Endothelial cell of umbilical vein (primary cell): Measurements from ENCODE around the gene ZNF827. TPM values are rescaled to one million over a fixed set of nuclear protein-coding genes. Genes with fewer than 3 reads are reported as not detected.

Source experiments
- BruUV-seq: library from RNA; stranded (reverse); fragments of 400-500 nt; replicated peaks from 2 replicates; lab custom pipeline; 2021; lab: Mats Ljungman, UMichigan
- CTCF ChIA-PET: fragments of 300-600, 350-600 bp; sonication (Branson Sonifier 250); formaldehyde crosslinking; loops from one replicate; lab custom pipeline; 2021; ENCODE audit warnings: antibody characterized with exemption, inconsistent platforms; lab: Charles Lee
- POLR2A ChIA-PET: fragments of 300-600, 350-600 bp; sonication (Branson Sonifier 250); formaldehyde crosslinking; loops from one replicate; lab custom pipeline; 2021; ENCODE audit warnings: antibody characterized with exemption, inconsistent platforms; lab: Charles Lee
- DNase-seq: peaks from one replicate; pipeline ENCODE4 v3.0.0-alpha.2; 2011; ENCODE audit warnings: low read depth, low spot score
- FAIRE-seq: peaks from 2 replicates; lab custom pipeline; 2011; peaks lifted over from hg19 to GRCh38; lab: Jason Lieb, UNC
- H2AFZ ChIP-seq: 2 replicates; pipeline ENCODE4 v1.6.0; 2012; ENCODE audit warnings: low read depth, low read length, control low read depth, inconsistent platforms
- H3K27ac ChIP-seq: 2 replicates; pipeline ENCODE4 v1.5.1; 2011; ENCODE audit warnings: low read depth, mild to moderate bottlenecking, control low read depth, low read length, moderate library complexity; ENCODE audit not compliant: insufficient read depth
- H3K27me3 ChIP-seq, 2 experiments: 2 replicates each; pipeline versions ENCODE4 v1.6.0 to v1.6.1; 2011; ENCODE audit warnings: low read length in 2 of 2, mixed read lengths in 1 of 2; ENCODE audit not compliant: control insufficient read depth in 2 of 2, insufficient read depth in 2 of 2
- H3K36me3 ChIP-seq, 2 experiments: 2 replicates in 1 of 2; 3 replicates in 1 of 2; pipeline ENCODE4 v1.5.1; 2011; ENCODE audit warnings: low read length in 2 of 2, mild to moderate bottlenecking in 1 of 2, moderate library complexity in 1 of 2; ENCODE audit not compliant: control insufficient read depth in 2 of 2, insufficient read depth in 2 of 2; ENCODE audit errors: extremely low read depth in 1 of 2
- H3K4me1 ChIP-seq: 3 replicates; pipeline ENCODE4 v1.5.1; 2011; ENCODE audit warnings: mild to moderate bottlenecking, low read length; ENCODE audit not compliant: control insufficient read depth, insufficient read depth; ENCODE audit errors: extremely low read depth
- H3K4me2 ChIP-seq: 2 replicates; pipeline ENCODE4 v1.6.1; 2011; ENCODE audit warnings: low read length, control low read depth, mixed read lengths; ENCODE audit not compliant: insufficient read depth
- H3K4me3 ChIP-seq, 3 experiments: fragments of 200-600 bp in 1 of 3; sonication (generic), shearing (Covaris generic) in 1 of 3; replicated peaks in 1 of 3; 2 replicates each; pipeline ENCODE4 v1.5.1; 2011 to 2016; ENCODE audit warnings: control low read depth in 3 of 3, low read length in 3 of 3, mild to moderate bottlenecking in 2 of 3, inconsistent platforms in 1 of 3, low read depth in 1 of 3, moderate library complexity in 1 of 3; ENCODE audit not compliant: insufficient read depth in 1 of 3
- H3K79me2 ChIP-seq: 2 replicates; pipeline ENCODE4 v1.6.0; 2012; ENCODE audit warnings: low read length, inconsistent platforms; ENCODE audit not compliant: control insufficient read depth, insufficient read depth
- H3K9ac ChIP-seq: replicated peaks from 2 replicates; pipeline ENCODE3; 2011; ENCODE audit warnings: low read length, control low read depth; ENCODE audit not compliant: insufficient read depth; ENCODE audit errors: extremely low read depth
- H3K9me1 ChIP-seq: replicated peaks from 3 replicates; pipeline ENCODE4 v1.6.0; 2011; ENCODE audit warnings: mild to moderate bottlenecking, low read length; ENCODE audit not compliant: control insufficient read depth, insufficient read depth; ENCODE audit errors: extremely low read depth
- H3K9me3 ChIP-seq: replicated peaks from 2 replicates; pipeline ENCODE4 v1.5.1; 2012; ENCODE audit warnings: low read length, inconsistent platforms; ENCODE audit not compliant: control insufficient read depth, insufficient read depth
- H4K20me1 ChIP-seq: replicated peaks from 2 replicates; pipeline ENCODE3; 2011; ENCODE audit warnings: mild to moderate bottlenecking, low read length; ENCODE audit not compliant: control insufficient read depth, insufficient read depth; ENCODE audit errors: extremely low read depth
- EZH2 ChIP-seq: IDR thresholded peaks from 2 replicates; pipeline ENCODE4 v1.6.1; 2012; ENCODE audit warnings: borderline replicate concordance, low read depth, mild to moderate bottlenecking, moderate library complexity, low read length, inconsistent platforms; ENCODE audit not compliant: severe bottlenecking
- FOS ChIP-seq: IDR thresholded peaks from 2 replicates; pipeline ENCODE4 v1.6.1; 2011; ENCODE audit warnings: mild to moderate bottlenecking, low read length, moderate library complexity, borderline replicate concordance; ENCODE audit not compliant: insufficient read depth
- GATA2 ChIP-seq: IDR thresholded peaks from 2 replicates; pipeline ENCODE4 v1.7.0; 2011; ENCODE audit warnings: low read depth, mild to moderate bottlenecking, moderate library complexity, mixed read lengths, low read length; ENCODE audit not compliant: insufficient read length, insufficient read depth
- JUN ChIP-seq: IDR thresholded peaks from 2 replicates; pipeline ENCODE4 v1.6.1; 2011; ENCODE audit warnings: borderline replicate concordance, low read depth; ENCODE audit not compliant: insufficient read length, insufficient read depth
- MYC ChIP-seq: IDR thresholded peaks from one replicate; pipeline ENCODE4 v1.6.1; 2011; ENCODE audit warnings: mild to moderate bottlenecking, low read depth, low read length
- POLR2A ChIP-seq: IDR thresholded peaks from 2 replicates; pipeline ENCODE4 v1.6.1; 2012; ENCODE audit warnings: low read depth, mild to moderate bottlenecking, control low read depth, low read length
- POLR2AphosphoS5 ChIP-seq: IDR thresholded peaks from 2 replicates; pipeline ENCODE4 v1.6.1; 2012; ENCODE audit warnings: low read depth, mild to moderate bottlenecking, control low read depth, low read length, moderate library complexity; ENCODE audit not compliant: insufficient read depth
- dilution Hi-C: fragments of 300-500 bp; cut with MboI; formaldehyde crosslinking; loops from one replicate; pipeline ENCODE4 v1.15.0; 2019; ENCODE audit warnings: low sequenced_read_pairs; ENCODE audit not compliant: extremely low pct_ligation_motif_present
- intact Hi-C: fragments of 100-400 bp; cut with micrococcal nuclease; formaldehyde crosslinking; loops from one replicate; pipeline ENCODE4 v1.10.0; 2022
- polyA plus RNA-seq, 4 experiments: library from polyadenylated mRNA; depleted of rRNA in 3 of 4; stranded (reverse) in 3 of 4; unstranded in 1 of 4; fragments of >200 nt; gene quantifications; 2 replicates each; pipeline versions ENCODE4 v1.2.1 to v1.2.3, GENCODE V29; 2011 to 2012; ENCODE audit warnings: missing spikeins in 1 of 4
- total RNA-seq: library from RNA; stranded (reverse); gene quantifications from 2 replicates; pipeline ENCODE4 v1.2.3, GENCODE V29; 2021
- TF ChIP-seq, protein P1 (sequence below), 2 donors: IDR thresholded peaks; 1 replicate in 1 of 2; 2 replicates in 1 of 2; pipeline ENCODE4 v1.5.1; 2011; ENCODE audit warnings: low read length in 2 of 2, mild to moderate bottlenecking in 2 of 2, moderate library complexity in 2 of 2, control low read depth in 1 of 2, inconsistent platforms in 1 of 2, low read depth in 1 of 2; ENCODE audit not compliant: insufficient read depth in 1 of 2; ENCODE audit errors: extremely low read depth in 1 of 2
- TF ChIP-seq, protein P2 (sequence below): IDR thresholded peaks from 2 replicates; pipeline ENCODE4 v1.6.1; 2011; ENCODE audit not compliant: insufficient read depth, insufficient read length

Gene ZNF827
- total and polyA plus RNA-seq, 2 donors (not counting 3 experiments of a cell fraction or from before 2014, with no cell fraction given): 16.9 to 23.7 TPM

DNA sequence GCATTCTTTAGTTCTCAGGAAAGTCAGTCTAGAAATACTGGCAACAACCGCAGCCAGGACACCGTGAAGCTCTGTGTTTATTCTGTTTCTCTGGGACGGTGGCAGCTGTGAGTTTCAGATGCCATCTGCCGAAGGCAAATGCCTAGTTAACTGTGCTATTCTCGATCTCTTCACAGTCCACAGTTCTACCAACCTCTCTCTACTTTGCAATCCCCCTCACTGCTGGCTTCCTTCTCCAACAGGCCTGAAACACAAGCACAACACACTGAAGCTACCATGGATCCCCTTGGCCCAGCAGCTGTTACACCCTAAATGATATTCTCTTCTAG lies 118.8 kb downstream of the ZNF827 start:
- Histone ChIP-seq H3K27me3 (no peaks in the 10 kb centered on the region), H3K9ac (no peak overlapping the region), H3K4me2 (no peak overlapping the region), H2AFZ (no peak overlapping the region), H3K4me3 (no peak overlapping the region), H3K4me1 (no peaks in the 10 kb centered on the region), H3K9me3 (no peaks in the 10 kb centered on the region), H3K27ac (no peak overlapping the region), H4K20me1 (no peaks in the 10 kb centered on the region), H3K36me3 (no peaks in the 10 kb centered on the region), H3K79me2 (no peaks in the 10 kb centered on the region), H3K9me1 (no peaks in the 10 kb centered on the region)
- ChIA-PET CTCF (interaction anchor here (0.7 to 1.1 kb wide), 3 partner anchors 11 to 50 kb away, joined by 3 read pairs; no protein-coding TSS in a partner anchor), POLR2A (no interaction called here)
- FAIRE-seq: no peak
- TF ChIP-seq GATA2 (no peak), FOS (no peak), JUN (no peak), POLR2A (no peak), POLR2AphosphoS5 (no peak), EZH2 (no peak), MYC (no peak)
- TF ChIP-seq, protein P1, sequence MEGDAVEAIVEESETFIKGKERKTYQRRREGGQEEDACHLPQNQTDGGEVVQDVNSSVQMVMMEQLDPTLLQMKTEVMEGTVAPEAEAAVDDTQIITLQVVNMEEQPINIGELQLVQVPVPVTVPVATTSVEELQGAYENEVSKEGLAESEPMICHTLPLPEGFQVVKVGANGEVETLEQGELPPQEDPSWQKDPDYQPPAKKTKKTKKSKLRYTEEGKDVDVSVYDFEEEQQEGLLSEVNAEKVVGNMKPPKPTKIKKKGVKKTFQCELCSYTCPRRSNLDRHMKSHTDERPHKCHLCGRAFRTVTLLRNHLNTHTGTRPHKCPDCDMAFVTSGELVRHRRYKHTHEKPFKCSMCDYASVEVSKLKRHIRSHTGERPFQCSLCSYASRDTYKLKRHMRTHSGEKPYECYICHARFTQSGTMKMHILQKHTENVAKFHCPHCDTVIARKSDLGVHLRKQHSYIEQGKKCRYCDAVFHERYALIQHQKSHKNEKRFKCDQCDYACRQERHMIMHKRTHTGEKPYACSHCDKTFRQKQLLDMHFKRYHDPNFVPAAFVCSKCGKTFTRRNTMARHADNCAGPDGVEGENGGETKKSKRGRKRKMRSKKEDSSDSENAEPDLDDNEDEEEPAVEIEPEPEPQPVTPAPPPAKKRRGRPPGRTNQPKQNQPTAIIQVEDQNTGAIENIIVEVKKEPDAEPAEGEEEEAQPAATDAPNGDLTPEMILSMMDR (IDR thresholded peaks at IDR 0.05; ENCODE audit: extremely low read depth in 1 of 2, insufficient read depth in 1 of 2, low read depth in 1 of 2, low read length in 2 of 2): no peak
- TF ChIP-seq, protein P2, sequence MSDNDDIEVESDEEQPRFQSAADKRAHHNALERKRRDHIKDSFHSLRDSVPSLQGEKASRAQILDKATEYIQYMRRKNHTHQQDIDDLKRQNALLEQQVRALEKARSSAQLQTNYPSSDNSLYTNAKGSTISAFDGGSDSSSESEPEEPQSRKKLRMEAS: no peak
- BruUV-seq: no TSS peak
- no peak for DNase-seq
- dilution Hi-C loops (no loop called here), intact Hi-C loops (no loop called here)
